ENCODE results near the gene NBEAL2. TPM values are rescaled to one million over a fixed set of nuclear protein-coding genes. Genes with fewer than 3 reads are reported as not detected.

Gene NBEAL2
- total and polyA plus RNA-seq, 2 of the 8 experiments (the other 6 are each of a cell fraction or from before 2014, with no cell fraction given) = 27.3 to 46.9 TPM

DNA sequence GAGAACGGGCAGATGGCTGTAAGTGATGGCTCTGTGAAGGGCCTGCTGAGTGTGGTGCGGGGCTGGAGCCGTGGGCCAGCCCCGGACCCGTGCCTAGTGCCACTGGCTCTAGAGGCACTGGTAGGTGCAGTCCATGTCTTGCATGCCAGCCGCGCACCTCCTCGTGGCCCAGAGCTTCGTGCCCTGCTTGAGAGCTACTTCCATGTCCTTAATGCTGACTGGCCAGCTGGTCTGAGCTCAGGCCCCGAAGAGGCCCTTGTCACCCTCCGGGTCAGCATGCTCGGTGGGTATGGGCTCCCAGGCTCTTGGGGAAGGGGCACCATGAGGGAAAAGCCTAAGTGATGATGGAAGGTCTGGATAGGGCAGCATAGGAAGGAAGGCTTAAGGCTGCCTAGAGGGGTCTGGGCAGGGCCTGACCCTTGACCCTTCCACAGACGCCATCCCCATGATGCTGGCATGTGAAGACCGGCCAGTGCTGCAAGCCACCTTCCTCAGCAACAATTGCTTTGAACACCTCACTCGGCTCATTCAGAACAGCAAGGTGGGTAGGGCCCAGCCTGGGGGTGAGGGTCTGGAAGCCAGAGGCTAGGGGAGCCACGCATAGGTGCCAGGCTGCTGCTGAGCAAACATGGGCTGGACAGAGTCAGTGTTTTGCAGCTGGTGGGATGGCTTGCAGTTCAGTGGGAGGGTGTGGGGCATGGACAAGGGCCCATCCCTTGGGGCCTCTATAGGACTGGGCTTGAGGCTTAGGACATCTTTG is 12.1 kb downstream of the NBEAL2 start:
- no peak overlapping the region for H2BK12ac ChIP-seq (ENCODE audit: low read depth, low read length)
- no peak overlapping the region for H3K56ac ChIP-seq (replicated peaks; ENCODE audit: insufficient read length, low read depth, low read length)
- peak overlapping the region; percentile 35; the same call in 1 of the 2 replicates for H4K8ac ChIP-seq (ENCODE audit: extremely low read depth, insufficient read depth, low read length)
- H2AK5ac ChIP-seq (ENCODE audit: low read depth, low read length) = no peak overlapping the region
- H4K20me1 ChIP-seq (replicated peaks in 1 of 2; ENCODE audit: control insufficient read depth in 1 of 2, insufficient read depth in 2 of 2, low read length in 2 of 2) = peaks cover 0 to 4% of the 10 kb centered on the region in 2 experiments
- no peaks in the 10 kb centered on the region for H3K79me2 ChIP-seq (ENCODE audit: control insufficient read depth in 1 of 2, insufficient read depth in 2 of 2, low read length in 2 of 2)
- H3K36me3 ChIP-seq (ENCODE audit: control insufficient read depth in 2 of 4, insufficient read depth in 4 of 4, low read length in 3 of 4) = peaks cover 0 to 3% (median 1%) of the 10 kb centered on the region in 4 experiments; a peak in 2 of 8 replicates
- TF ChIP-seq SIX5 (IDR thresholded peaks at IDR 0.05; ENCODE audit: low read depth, low read length) (no peak), SRF (IDR thresholded peaks at IDR 0.05; ENCODE audit: low read depth, low read length) (no peak), NRF1 (IDR thresholded peaks at IDR 0.05; ENCODE audit: low read depth, low read length) (no peak), SP2 (IDR thresholded peaks at IDR 0.05; ENCODE audit: low read length) (no peak), RAD21 (IDR thresholded peaks at IDR 0.05 in 1 of 2, conservative IDR thresholded peaks at IDR 0.05 in 1 of 2; ENCODE audit: low read depth in 2 of 2, low read length in 2 of 2) (no peak)
- TF ChIP-seq, protein P1, sequence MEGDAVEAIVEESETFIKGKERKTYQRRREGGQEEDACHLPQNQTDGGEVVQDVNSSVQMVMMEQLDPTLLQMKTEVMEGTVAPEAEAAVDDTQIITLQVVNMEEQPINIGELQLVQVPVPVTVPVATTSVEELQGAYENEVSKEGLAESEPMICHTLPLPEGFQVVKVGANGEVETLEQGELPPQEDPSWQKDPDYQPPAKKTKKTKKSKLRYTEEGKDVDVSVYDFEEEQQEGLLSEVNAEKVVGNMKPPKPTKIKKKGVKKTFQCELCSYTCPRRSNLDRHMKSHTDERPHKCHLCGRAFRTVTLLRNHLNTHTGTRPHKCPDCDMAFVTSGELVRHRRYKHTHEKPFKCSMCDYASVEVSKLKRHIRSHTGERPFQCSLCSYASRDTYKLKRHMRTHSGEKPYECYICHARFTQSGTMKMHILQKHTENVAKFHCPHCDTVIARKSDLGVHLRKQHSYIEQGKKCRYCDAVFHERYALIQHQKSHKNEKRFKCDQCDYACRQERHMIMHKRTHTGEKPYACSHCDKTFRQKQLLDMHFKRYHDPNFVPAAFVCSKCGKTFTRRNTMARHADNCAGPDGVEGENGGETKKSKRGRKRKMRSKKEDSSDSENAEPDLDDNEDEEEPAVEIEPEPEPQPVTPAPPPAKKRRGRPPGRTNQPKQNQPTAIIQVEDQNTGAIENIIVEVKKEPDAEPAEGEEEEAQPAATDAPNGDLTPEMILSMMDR (IDR thresholded peaks at IDR 0.05; ENCODE audit: control extremely low read depth in 1 of 3, insufficient read depth in 1 of 3, low read depth in 1 of 3, low read length in 3 of 3) = no peak
- TF ChIP-seq, protein P2, sequence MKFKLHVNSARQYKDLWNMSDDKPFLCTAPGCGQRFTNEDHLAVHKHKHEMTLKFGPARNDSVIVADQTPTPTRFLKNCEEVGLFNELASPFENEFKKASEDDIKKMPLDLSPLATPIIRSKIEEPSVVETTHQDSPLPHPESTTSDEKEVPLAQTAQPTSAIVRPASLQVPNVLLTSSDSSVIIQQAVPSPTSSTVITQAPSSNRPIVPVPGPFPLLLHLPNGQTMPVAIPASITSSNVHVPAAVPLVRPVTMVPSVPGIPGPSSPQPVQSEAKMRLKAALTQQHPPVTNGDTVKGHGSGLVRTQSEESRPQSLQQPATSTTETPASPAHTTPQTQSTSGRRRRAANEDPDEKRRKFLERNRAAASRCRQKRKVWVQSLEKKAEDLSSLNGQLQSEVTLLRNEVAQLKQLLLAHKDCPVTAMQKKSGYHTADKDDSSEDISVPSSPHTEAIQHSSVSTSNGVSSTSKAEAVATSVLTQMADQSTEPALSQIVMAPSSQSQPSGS (IDR thresholded peaks at IDR 0.05; ENCODE audit: low read length) = no peak
- POLR2A ChIA-PET (ENCODE audit: partially characterized antibody) = interaction anchor here (1.2 to 1.3 kb wide), 2 partner anchors 9 to 48 kb away, joined by 3 read pairs; no protein-coding TSS in a partner anchor
- WGBS, 2 experiments (ENCODE audit: extremely low coverage in 1 of 2, insufficient coverage in 1 of 2, insufficient read length in 1 of 2, insufficient replicate concordance in 2 of 2, low coverage in 1 of 2, low lambda C conversion rate in 2 of 2, missing lambda C conversion rate in 1 of 2) = 95% methylated on average over 16 of the region's 16 CpGs; no CpG with 5 or more reads in 1 of the 2 experiments
- no peak overlapping the region for H2BK20ac ChIP-seq (ENCODE audit: low read length)
- no peaks in the 10 kb centered on the region for H3K27me3 ChIP-seq (replicated peaks in 1 of 4; ENCODE audit: control insufficient read depth in 3 of 4, extremely low read depth in 1 of 4, insufficient read depth in 3 of 4, low read length in 3 of 4)
- H2BK120ac ChIP-seq (replicated peaks; ENCODE audit: low read depth, low read length) = no peak overlapping the region
- DNase-seq (ENCODE audit: low read depth in 1 of 2, low spot score in 2 of 2) = no peak
- no peak overlapping the region for H3K23ac ChIP-seq (ENCODE audit: insufficient read length)
- no peak overlapping the region for H3K14ac ChIP-seq (ENCODE audit: insufficient read length)
- H3K27ac ChIP-seq (ENCODE audit: low read depth, low read length) = no peak overlapping the region
- FAIRE-seq = no peak
- no peaks in the 10 kb centered on the region for H3K23me2 ChIP-seq (ENCODE audit: low read depth, low read length)
- H3K9me3 ChIP-seq (ENCODE audit: insufficient read depth in 2 of 2, low read depth in 1 of 2, low read length in 1 of 2) = no peaks in the 10 kb centered on the region
- no peak overlapping the region for H3K4me2 ChIP-seq (ENCODE audit: insufficient read depth in 1 of 2, low read depth in 2 of 2, low read length in 2 of 2)
- no peak overlapping the region for H4K5ac ChIP-seq (ENCODE audit: insufficient read length, low read depth, low read length)
- no peak overlapping the region for H2BK5ac ChIP-seq (ENCODE audit: low read depth, low read length)
- H4K91ac ChIP-seq (replicated peaks; ENCODE audit: insufficient read length, low read length) = no peak overlapping the region
- no peak overlapping the region for H3K4me3 ChIP-seq (ENCODE audit: extremely low read depth in 1 of 4, insufficient read depth in 2 of 4, low read depth in 3 of 4, low read length in 4 of 4)
- H2BK15ac ChIP-seq (ENCODE audit: low read length) = no peak overlapping the region
- H3K79me1 ChIP-seq (ENCODE audit: low read depth, low read length) = no peaks in the 10 kb centered on the region
- no peak overlapping the region for H3K18ac ChIP-seq (ENCODE audit: extremely low read depth, low read length)
- no peak overlapping the region for H3K9ac ChIP-seq (replicated peaks in 1 of 4; ENCODE audit: extremely low read depth in 1 of 4, low read depth in 3 of 4, low read length in 3 of 4)
- CTCF ChIA-PET (ENCODE audit: partially characterized antibody) = interaction anchor here (0.6 to 4.3 kb wide), 8 partner anchors 9 to 283 kb away, joined by 3 to 21 read pairs (median 3); no protein-coding TSS in a partner anchor
- H3K4me1 ChIP-seq (replicated peaks in 1 of 4; ENCODE audit: control insufficient read depth in 3 of 4, insufficient read depth in 4 of 4, low read length in 3 of 4) = peaks cover 0 to 23% (median 8%) of the 10 kb centered on the region in 4 experiments; a peak in 6 of 7 replicates
- no peak overlapping the region for H2AFZ ChIP-seq (ENCODE audit: low read length)
- H3K4ac ChIP-seq (replicated peaks; ENCODE audit: insufficient read length, low read depth, low read length) = no peak overlapping the region
